NCI-H460 (cell line): ENCODE results near the gene TBC1D2B. TPM values are rescaled to one million over a fixed set of nuclear protein-coding genes. Genes with fewer than 3 reads are reported as not detected.

Source experiments
- DNase-seq: peaks from one replicate; pipeline ENCODE4 v3.0.0-alpha.2; 2016; ENCODE audit warnings: low read depth; ENCODE audit errors: extremely low read depth
- total RNA-seq: library from RNA; depleted of rRNA; stranded (reverse); fragments of >200 nt; shearing (Covaris generic); gene quantifications from 2 replicates; pipeline ENCODE4 v1.2.3, GENCODE V29; 2014

The TBC1D2B gene
- total RNA-seq, 1 experiment from 2014 or later = 4.8 TPM

DNA sequence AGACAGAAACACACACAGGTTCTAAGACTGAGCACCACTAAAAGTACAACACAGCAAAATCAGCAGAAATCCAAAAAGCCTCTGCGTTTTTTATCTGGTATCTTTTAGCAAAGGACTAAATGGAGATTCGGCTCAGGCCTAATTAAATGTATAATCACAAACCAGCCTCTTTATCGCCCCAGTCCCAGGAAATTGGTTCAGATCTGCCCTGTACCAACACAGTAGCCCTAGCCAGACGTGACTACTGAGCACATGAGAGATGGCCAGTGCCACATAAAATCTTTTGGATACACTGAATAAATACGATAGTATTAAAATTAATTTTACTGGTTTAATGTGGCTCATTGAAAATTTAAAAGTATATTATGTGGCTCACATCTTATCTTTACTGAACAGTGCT lies 19.7 kb downstream of the TBC1D2B start:
- DNase-seq = no peak

DNA sequence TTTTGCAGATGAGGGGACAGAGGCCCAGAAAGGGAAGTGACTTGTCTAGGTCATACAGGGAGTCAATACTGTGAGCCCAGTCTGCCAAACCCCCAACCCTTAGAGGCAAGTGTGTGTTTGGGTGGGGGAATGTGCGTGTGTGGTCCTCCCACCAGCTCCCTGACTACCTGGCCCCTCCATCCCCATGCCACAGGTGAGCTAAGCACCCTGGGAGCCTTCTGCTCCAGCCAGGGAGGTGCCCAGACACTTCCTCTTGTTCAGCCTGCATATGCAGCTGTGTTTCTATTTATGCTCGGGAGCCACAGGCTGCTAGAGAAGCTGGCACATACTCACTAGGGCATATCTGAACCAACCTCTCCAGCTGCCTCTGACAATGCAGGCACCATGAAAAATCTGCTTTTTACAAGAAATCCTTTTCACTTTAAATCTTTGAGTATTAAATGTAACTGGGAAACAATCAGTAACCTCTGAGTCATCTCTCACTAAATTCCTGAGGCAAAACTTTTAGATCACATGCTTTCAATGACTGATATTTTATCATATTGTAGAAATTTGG lies 20.7 kb downstream of the TBC1D2B start:
- no peak for DNase-seq

DNA sequence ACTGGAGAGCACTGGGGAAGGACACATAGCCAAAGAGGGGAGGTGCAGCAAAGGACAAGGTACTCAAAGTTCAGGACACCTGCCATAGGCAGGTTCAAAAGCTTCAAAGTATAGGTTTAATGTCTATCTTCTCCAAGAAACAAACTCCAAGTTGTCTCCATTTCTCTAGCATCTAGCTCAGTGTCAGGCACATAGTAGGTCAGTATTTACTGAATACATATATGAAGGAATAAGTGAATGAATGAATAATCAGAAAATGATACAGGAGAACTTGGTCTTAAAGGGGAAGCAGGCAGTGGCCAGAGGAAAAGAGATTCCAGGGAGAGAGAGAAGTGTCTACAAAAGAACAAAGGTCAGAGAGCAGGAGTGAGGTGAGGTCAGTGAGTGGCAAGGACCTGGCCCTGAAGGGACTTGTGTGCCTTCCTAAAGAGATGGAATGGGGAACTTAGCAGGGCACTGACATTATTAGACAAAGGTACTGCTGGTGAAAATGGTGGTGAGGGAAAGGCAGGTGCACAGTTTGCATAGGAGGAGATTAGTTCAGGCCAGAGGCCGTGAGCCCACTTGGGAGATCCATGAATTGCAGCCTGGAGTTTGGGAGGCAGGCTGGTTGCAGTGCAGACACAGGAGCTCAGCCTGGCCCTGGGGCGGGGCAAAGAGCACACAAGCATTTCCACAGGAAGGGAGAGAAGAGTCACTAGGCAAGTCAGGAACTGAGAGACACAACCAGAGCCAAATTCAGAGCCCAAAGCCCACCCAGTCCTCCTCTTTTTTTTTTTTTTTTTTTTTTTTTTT lies 21.4 kb downstream of the TBC1D2B start:
- no peak for DNase-seq

DNA sequence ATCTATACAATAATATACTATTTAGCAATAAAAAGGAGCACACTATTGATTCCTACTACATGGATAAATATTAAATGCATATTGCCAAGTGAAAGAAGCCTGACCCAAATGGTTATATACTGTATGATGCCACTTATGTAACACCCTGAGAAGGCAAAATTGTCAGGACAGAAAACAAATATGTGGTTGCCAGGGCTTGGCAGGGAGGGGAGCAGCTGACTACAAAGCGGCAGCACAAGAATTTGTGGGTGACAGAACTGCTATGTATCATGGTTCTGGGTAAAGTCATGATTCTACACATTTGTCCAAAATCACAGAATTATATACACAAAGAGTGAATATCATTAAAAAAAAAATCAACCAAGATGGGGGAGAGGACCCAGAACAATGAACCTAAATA lies 22.5 kb downstream of the TBC1D2B start:
- DNase-seq = no peak

DNA sequence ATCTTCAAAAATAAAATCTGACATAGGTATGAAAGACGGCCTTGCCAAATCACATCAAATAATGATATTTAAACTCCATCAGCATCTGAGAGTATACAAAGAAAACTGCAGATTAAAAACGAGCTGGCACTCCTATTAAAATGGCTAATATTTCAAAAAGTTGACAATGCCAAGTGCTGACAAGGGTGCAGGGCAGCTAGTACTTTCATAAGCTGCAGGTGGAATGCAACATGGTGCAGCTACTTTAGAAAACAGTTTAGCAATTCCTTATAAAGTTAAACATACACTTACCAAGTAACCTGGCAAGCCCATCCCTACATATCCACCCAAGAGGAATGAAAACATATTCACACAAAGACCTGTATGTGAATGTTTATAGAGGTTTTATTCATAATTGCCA lies 23.0 kb downstream of the TBC1D2B start:
- no peak for DNase-seq

DNA sequence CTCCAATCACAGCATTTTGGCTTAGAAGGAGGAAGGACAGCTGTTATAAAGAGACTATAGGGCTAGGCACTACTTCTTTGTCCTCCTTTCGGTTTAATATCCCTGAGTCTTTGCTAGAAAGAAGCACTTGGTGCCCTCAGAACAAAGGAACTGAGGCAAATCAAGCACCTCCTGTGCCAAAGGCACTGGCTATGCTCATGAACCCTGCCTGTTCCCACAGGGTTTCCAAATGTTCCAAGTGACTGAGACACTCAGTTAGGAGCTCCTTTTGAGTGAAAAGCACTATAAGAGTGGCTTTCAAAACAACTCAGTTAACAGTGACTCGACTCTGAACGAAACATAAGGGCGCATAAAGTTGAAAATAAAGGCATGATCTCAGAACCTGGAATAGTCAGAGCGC lies 25.0 kb downstream of the TBC1D2B start:
- no peak for DNase-seq

DNA sequence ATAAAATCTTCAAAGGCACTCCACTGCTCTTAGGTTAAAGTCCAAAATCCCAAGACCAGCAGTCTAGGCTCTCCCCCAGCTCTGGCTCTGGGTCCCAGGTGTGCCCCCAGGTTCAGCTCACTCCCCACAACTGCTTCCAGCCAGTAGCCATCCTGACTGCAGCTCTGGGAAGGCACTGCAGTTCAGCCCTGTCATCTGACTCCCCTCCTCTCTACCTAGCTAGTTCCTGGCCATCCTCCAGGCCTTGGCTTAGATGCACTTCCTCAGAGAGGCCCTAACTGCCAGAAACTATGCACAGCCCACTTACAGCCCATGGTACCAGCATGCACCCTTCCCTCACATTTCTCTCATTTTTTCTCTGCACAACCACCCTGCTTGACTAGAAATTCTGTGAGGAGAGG lies 25.5 kb downstream of the TBC1D2B start:
- DNase-seq = no peak

DNA sequence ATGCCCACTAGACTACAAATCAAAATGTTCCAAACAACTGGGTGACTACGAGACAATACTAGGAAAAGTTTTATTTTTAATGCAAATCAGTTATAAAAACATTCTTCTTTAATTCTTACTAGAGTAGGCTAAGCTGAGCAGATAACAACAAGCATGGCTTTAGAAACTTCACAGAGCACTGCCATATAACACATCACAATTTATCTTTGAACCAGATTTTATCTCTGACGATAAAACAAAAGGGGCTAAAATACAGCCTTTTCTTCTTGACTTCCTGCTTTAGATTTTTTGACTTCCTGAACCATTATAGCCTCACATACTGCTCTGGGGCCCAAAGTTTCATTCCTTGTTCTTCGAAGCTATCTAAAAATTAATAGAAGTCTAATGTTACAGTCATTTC lies 25.9 kb downstream of the TBC1D2B start:
- DNase-seq = no peak

DNA sequence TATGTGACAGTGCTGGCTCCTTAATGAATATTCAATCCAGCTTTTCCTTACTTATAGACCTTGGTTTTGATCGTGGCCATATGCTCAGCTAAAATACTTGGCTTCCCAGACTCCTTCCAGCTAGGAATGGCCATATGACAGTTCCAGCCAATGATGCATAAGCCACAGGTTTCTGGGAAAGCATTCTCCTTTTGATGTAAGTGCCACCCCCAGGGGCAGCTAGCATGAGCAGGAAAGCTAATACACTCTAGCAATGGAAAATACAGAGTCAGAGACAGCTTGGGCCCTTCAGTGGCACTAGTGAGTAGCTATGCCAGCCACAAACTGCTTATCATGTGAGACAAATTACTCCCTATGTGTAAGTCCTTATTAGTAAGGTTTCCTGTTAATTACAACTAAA lies 26.7 kb downstream of the TBC1D2B start:
- no peak for DNase-seq

DNA sequence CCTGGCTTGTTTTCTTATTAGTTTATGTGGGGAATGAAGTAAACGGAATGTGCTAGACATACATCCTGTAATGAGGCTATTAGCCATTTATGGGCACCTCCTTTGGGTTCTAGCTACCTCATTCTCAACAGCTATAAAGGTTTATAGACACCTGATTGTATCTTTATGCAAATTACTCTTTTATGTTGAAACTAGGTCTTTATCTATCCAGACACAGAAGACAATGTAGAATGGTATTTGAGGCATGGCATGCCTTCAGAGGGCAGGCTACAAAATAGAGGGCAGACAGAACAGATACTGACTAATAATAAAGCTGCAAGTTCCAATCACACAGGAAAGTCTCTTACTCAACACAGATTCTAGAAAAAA lies 27.1 kb downstream of the TBC1D2B start:
- no peak for DNase-seq

DNA sequence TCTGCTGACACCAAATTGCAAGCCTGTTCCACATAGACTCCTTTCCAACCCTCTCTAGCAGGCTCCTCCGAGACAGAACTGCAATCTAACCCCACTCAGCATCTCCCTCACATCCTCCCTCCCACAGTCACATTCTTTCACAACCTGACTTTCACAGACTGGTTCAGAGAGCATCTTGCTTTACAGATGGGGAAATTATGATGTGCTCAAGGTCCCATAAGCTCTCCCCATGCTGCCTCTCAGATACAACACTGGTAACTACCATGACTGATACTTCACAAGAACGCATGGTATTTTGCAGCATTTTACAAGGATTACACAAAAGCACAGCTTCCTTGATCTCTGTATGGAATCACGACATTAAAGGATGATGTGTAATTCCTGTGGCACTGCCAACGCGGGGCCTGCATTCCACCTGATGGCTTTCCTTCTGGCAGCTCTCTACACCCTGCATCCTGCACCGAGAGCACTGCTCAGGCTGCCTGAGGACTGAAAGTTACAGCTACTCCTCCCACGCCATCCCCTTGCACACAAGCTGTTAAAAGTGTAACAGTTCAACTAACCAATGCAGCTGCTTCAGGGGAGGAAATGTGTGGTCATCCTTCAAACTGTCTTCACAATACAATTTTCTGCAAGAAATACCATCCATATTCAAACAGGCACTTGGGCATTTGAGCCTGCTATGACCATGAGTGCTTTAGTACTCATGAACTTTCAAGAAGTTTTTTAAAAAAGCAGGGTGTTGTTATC lies 27.6 kb downstream of the TBC1D2B start:
- DNase-seq = no peak

DNA sequence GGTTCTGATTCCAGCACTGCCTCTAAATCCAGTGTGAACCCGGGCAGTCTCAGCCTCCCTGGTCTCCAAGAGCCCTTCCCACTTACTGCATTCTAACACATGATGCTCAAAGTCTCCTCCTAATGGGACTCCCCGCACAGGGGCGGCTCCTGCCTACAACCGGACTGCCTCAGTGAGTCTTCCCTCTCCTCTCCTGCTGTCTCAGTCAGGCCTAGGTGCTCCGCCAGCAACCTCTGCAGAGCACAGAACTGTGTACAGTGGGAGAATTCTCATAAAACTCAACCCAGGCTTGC lies 28.9 kb downstream of the TBC1D2B start:
- DNase-seq = no peak

DNA sequence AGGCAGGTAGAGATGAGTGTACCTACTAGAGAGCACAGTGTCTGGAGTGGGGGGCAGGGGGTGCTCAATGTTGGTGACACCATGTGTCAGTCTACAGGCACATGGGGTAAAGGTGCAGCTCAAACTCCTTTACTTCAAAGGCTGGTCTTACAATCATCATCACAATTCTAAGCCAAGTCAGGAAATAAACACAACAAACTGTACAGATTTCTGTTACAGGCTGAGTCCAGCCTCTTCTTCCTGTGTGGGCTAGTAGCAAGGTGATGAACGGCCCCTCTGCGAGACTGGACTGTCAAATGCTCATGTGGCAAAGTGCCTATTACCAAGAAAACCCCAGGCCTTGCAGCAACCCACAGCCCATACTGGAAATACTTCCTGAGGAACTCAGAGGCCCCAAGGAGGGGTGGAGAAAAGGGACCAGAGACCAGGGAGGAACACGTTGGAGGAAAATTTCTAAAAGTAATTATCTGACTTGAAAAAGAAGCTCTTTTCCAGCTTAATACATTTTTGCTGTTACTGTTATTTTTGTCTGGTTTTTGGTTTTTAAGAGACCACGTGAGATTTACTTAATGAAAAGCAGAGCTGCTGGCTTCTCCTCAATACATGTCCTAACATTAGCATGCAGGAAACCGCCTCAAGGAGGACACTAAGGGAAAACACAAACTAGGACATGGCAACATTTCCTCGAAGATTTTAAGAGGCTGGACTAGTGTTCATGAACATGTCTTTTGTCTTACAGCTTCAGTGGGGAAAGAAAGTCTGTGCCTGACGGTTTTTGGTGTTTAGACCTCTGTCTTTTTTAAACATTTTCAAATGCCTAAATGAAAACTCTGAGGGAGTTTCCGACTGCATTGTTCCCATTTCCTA lies 29.5 kb downstream of the TBC1D2B start:
- no peak for DNase-seq

DNA sequence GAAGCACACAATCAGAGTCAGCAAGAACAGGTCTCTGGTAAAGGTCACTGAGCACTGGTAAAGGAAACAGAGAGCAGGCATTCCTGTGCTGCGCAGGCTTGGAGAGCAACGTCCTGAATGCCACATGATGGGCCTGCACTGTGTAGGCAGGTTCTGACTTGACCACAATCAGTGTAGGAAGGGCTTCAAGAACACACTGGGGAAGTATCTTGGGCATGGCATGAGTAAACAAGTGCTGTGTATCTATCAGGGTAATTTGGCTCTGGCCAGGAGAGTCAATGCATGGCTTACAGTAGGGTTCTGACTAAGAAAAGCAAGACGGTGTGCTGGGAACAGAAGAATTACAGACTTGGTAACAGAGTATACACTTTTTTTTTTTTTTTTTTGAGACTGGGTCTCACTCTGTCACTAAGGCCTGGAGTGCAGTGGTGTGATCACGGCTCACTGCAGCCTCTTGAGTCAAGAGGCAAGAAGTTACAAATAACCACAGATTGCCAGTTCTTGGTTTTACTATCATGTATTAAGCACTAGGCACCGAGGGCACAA lies 30.6 kb downstream of the TBC1D2B start:
- no peak for DNase-seq

DNA sequence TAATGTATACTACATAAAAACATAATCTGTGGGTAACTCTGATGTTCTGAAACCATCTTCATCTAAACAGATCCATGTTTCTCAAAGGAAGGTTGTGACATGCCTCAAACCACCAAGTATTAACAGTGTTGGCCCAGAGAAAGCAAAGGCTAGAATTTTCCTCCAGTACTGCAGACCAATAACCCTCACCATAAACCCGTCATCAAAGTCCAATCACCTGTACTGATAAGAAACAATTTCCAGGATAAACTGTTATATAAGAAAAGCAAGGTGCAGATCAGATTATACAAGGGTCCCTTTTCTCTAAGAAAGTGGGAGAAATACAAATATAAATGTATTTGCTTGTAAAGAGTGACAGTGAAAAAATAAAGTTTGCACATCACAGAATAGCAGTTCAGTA lies 32.3 kb downstream of the TBC1D2B start:
- DNase-seq = no peak

DNA sequence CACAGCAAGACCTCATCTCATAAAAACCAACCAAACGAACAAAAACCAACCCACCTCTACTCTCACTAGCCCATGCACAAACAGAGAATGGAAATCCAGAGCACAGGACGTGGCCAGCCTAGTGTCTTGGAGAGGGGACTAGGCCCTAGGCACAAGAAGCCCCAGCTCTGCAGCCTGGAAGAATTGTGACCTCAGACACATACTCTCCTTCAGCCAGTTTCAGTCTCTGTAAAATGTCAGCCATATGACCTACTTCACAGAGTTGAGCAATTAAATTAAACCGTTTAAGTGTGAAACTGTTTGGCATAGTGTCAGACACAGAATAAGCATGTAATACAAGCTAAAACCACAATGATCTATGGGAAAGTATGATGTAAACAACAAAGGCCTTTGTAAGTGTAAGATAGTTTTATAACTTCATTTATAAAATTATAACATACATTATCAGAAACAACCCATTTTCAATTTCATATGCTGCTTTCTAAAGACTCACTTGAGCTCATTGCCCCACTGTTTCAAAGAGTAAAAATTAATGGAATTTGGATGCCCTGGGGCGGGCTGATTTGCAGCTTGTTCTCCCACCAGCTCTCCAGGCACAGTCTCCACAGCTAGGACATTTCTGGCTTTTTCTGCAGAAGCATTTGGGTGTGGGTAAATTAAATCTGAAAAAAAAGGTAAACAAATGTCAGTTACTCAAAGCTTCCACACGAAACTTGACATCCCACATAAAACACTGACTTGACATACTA lies 32.9 kb downstream of the TBC1D2B start:
- no peak for DNase-seq

DNA sequence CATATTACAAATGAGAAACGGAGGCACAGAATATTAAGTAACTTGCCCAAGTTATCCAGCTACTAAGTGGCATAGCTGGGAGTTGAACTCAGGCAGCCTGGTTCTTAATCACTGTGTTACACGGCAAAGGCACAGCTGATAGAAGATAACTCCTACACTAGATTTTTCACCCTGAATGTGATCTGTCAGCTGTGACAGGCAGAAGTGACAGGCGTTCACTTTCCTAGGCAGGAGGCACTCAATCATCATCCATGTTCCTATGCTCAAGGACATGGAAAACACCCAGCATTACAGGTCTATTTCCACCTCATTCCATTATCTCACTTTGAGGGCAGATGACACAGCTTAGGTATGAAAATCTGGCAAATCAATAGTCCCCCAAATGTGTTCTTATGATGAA lies 35.6 kb downstream of the TBC1D2B start:
- DNase-seq = no peak

DNA sequence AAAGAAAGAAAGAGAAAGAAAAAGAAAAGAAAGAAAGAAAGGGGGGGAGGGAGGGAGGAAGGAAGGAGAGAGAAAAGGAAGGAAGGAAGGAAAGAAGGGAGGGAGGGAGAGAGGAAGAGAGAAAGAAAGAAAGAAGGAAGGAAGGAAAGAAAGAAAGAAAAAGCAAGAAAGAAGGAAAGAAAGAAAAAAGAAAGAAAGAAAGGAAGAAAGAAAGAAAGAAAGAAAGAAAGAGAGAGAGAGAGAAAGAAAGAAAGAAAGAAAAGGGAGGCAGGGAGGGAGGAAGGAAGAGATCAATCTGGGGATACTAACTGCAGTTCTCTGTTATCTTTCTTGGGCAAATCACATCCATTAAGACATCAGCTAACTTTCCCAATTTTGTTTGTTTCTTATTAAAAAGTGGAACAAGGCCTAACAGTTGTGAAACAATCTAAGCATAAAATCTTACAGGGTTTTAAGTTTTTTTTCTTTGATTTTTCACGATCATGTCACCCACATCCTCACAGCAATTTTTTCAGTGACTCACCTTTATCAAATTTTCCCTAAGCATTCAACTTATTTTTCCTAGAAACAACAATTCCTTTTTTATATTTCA lies 36.8 kb downstream of the TBC1D2B start:
- DNase-seq = no peak

DNA sequence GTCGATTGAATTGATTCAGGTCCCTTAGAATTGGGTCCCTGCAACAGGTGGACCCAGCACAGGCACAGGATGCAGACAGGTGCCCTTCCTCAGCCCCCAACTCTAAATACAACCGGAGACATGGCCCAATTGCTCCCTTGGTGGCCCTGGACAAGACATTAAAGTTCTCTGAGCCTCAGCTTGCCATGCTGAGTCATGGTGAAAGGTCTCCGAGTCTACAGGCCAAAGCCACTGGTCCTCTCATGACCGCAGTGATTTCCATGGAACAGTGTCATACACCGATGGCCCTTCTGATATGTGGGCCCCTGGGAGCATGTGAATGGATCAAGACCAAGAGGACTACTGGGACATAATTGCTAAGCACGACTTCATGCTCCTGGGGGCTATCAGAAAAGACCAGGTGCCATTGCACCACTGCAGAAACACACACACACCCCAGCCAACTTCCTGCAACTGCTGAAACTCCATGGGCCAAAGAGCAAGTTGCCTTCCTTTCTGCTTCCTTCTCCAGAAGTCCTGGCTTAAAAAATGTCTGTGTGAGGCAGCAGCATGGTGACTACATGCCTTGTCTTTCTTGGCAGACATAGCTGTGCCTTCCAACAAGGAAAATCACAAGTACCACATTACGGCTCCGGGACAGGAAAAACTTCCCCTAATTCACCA lies 38.8 kb downstream of the TBC1D2B start:
- no peak for DNase-seq
